Thyroid gland (tissue), 4 donors: ENCODE data around the gene HOXB3. TPM values are rescaled to one million over a fixed set of nuclear protein-coding genes. Genes with fewer than 3 reads are reported as not detected.

ENCODE experiments used
- DNase-seq, 2 donors: peaks; one replicate each; pipeline ENCODE4 v3.0.0-alpha.2; 2019
- H3K27ac ChIP-seq, 3 donors: fragments of 200-600 bp; sonication (generic); 1 replicate in 2 of 3; 2 replicates in 1 of 3; pipeline ENCODE4 v1.5.1; 2016 to 2019; ENCODE audit warnings: mild to moderate bottlenecking in 1 of 3, moderate library complexity in 1 of 3
- H3K27me3 ChIP-seq: fragments of 200-600 bp; sonication (generic); one replicate; pipeline ENCODE4 v1.5.1; 2019
- H3K36me3 ChIP-seq, 2 donors: fragments of 200-600 bp; sonication (generic); one replicate each; pipeline ENCODE4 v1.5.1; 2016 to 2019
- H3K4me1 ChIP-seq, 2 donors: fragments of 200-600 bp; sonication (generic); one replicate each; pipeline ENCODE4 v1.5.1; 2017 to 2019
- H3K4me3 ChIP-seq, 3 donors: fragments of 200-600 bp; sonication (generic); replicated peaks in 1 of 3; 1 replicate in 2 of 3; 2 replicates in 1 of 3; pipeline ENCODE4 v1.5.1; 2016; ENCODE audit warnings: mild to moderate bottlenecking in 1 of 3
- H3K9me3 ChIP-seq: fragments of 200-600 bp; sonication (generic); one replicate; pipeline ENCODE4 v1.5.1; 2017
- CTCF ChIP-seq, 6 experiments: fragments of 200-600 bp in 3 of 6; fragments of 450-650 bp in 3 of 6; sonication (generic) in 3 of 6; IDR thresholded peaks; one replicate each; pipeline ENCODE4 v1.5.1; 2016 to 2019; ENCODE audit warnings: antibody characterized with exemption in 6 of 6, mild to moderate bottlenecking in 2 of 6, inconsistent platforms in 1 of 6, moderate library complexity in 1 of 6
- POLR2A ChIP-seq, 2 donors: fragments of 450-650 bp; IDR thresholded peaks; one replicate each; pipeline ENCODE4 v1.6.1; 2017; ENCODE audit warnings: antibody characterized with exemption in 2 of 2, mild to moderate bottlenecking in 2 of 2, moderate library complexity in 1 of 2
- WGBS, 2 donors: methylation state at CpG; one replicate each; pipeline ENCODE4 v1.1.5; 2017; 5-methylcytosine and 5-hydroxymethylcytosine counted together
- intact Hi-C: fragments of 100-400 bp; cut with DNase I; formaldehyde crosslinking; loops from one replicate; pipeline ENCODE4 v1.15.1; 2023
- total RNA-seq, 4 donors: library from RNA; depleted of rRNA; stranded (reverse); fragments of >200 nt; gene quantifications; one replicate each; pipeline ENCODE4 v1.2.3, GENCODE V29; 2016

Gene HOXB3
- total RNA-seq, 4 donors from 2014 or later: 1.5 to 6.7 (median 4.3) TPM

GRCh38 chr17:48545539-48545938, 44.5 kb downstream of the HOXB3 start:
- WGBS, 2 donors: 55 to 88% methylated on average over 1 of the region's 1 CpG
- intact Hi-C loops: no loop called here
- Histone ChIP-seq H3K27me3 (peaks cover 53% of the 10 kb centered on the region), H3K27ac (peak overlapping the region; percentile 73 to 78 (median 74)), H3K36me3 (no peaks in the 10 kb centered on the region), H3K9me3 (no peaks in the 10 kb centered on the region), H3K4me3 (no peak overlapping the region), H3K4me1 (no peaks in the 10 kb centered on the region)
- no peak for TF ChIP-seq CTCF (IDR thresholded peaks at IDR 0.05)
- no peak for TF ChIP-seq POLR2A (IDR thresholded peaks at IDR 0.05)
- DNase-seq: no peak

GRCh38 chr17:48545022-48545375, 45.0 kb downstream of the HOXB3 start, which contains the start of gene HOXB2:
TSS of gene HOXB2 (minus strand) at chr17:48545109. CDS start at chr17:48544911, 198 bp downstream.
- no peak for DNase-seq
- TF ChIP-seq POLR2A (IDR thresholded peaks at IDR 0.05) (no peak), CTCF (IDR thresholded peaks at IDR 0.05) (no peak)
- intact Hi-C loops: no loop called here
- H3K27me3 ChIP-seq: peaks cover 47% of the 10 kb centered on the region
- H3K4me1 ChIP-seq: no peaks in the 10 kb centered on the region
- no peaks in the 10 kb centered on the region for H3K36me3 ChIP-seq
- peak within 1 kb of the TSS in 2 of 3 donors; percentile 13 to 32 for H3K4me3 ChIP-seq
- no peaks in the 10 kb centered on the region for H3K9me3 ChIP-seq
- 22 to 25% methylated on average over 12 of the region's 12 CpGs for WGBS, 2 donors
- peak within 1 kb of the TSS; percentile 73 to 78 (median 74) for H3K27ac ChIP-seq

GRCh38 chr17:48544349-48545021, 45.6 kb downstream of the HOXB3 start:
- no peaks in the 10 kb centered on the region for H3K4me1 ChIP-seq
- H3K27ac ChIP-seq: peak overlapping the region; percentile 73 to 78 (median 74)
- H3K27me3 ChIP-seq: peaks cover 42% of the 10 kb centered on the region
- no peaks in the 10 kb centered on the region for H3K36me3 ChIP-seq
- peak overlapping the region in 1 of 3 donors; percentile 32 for H3K4me3 ChIP-seq
- TF ChIP-seq POLR2A (IDR thresholded peaks at IDR 0.05) (no peak), CTCF (IDR thresholded peaks at IDR 0.05) (no peak)
- 7 to 18% methylated on average over 37 to 38 of the region's 38 CpGs for WGBS, 2 donors
- intact Hi-C loops: no loop called here
- DNase-seq: peak; percentile 16 to 29
- H3K9me3 ChIP-seq: no peaks in the 10 kb centered on the region

GRCh38 chr17:48543854-48544348, 46.1 kb downstream of the HOXB3 start:
- H3K27me3 ChIP-seq: peaks cover 39% of the 10 kb centered on the region
- no peaks in the 10 kb centered on the region for H3K4me1 ChIP-seq
- intact Hi-C loops: no loop called here

More at GRCh38 chr17:48543854-48544348, 46.1 kb downstream of the HOXB3 start:
- no peak for DNase-seq
- TF ChIP-seq POLR2A (IDR thresholded peaks at IDR 0.05): no peak
- TF ChIP-seq CTCF (IDR thresholded peaks at IDR 0.05): no peak
- 8% methylated on average over 20 of the region's 20 CpGs for WGBS, 2 donors
- Histone ChIP-seq H3K9me3 (no peaks in the 10 kb centered on the region), H3K27ac (peak overlapping the region; percentile 73 to 78 (median 74)), H3K4me3 (peak overlapping the region in 2 of 3 donors; percentile 13 to 32), H3K36me3 (no peaks in the 10 kb centered on the region)
